HG02981 (cell line): ENCODE data around the gene ARRB2.
"Not testable (repeated sequence)": the region's sequence is repeated elsewhere in the genome, so short reads cannot be mapped to it uniquely, and the experiment has no call there.

Source experiments
- ATAC-seq: cut with Tn5 transposase; IDR thresholded peaks from one replicate; pipeline ENCODE4 v1.9.1; 2021; ENCODE audit warnings: mild to moderate bottlenecking, moderate library complexity; ENCODE audit not compliant: unreplicated experiment

The ARRB2 gene

DNA sequence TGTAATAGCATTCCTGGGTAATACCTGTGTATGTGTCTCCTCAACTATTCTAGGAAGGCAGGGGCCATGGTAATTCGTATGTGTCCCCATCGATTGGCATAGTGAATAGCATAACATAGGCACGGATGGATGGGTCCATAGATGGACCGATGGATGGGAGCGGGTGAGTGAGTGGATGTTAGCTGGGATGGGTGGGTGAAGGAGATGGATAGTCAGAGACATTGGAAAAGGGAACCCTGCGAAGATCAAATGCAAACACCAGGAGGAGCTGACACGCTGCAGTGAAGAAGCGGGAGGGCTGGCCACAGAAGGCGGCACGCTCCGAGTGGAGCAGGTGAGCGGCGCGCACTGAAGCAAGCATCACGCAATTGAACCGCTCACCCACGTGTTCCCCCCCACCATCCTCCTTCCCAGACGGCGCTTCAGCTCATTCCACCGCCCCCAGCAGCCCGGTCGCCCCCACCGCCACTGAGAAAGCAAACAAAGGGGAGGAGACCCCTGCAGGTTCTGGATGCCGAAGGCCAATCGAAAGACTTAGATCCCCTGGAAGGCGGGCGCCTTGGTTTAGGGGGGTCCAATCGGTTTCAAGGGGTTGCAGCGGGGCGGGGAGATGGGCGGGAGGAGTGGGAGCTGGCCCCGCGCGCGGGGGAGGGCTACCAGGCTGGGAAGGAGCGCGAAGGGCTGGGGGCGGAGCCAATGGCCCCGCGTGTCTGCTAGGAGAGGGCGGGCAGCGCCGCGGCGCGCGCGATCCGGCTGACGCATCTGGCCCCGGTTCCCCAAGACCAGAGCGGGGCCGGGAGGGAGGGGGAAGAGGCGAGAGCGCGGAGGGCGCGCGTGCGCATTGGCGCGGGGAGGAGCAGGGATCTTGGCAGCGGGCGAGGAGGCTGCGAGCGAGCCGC is at the start of gene ARRB2:
TSS of gene ARRB2 (plus strand) at position 839 of the 899 bp plus-strand sequence. CDS start 90 bp downstream, outside the sequence.
- peak; percentile 76 for ATAC-seq

GRCh38 chr17:4663711-4664110 is 46.7 kb upstream of the ARRB2 start:
- ATAC-seq = no peak

DNA sequence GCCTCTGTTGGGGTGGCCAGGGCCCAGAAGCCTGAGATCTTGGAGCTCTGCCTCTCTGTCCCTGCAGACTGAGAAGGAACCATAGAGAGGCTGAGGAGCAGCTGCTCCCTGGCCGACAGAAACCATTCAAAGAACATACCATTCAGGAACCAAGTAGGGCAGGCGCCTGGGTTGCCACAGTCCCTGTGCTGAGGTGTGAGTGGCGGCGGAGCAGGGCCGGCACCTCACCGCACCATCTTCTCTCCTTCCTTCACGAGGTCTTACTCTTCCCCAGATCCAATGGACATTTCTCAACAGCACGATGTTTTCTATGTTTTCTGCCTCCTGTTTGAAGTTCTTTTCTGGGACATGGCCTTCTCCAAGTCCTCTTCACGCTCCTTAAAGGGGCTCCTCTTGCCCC is 46.2 kb upstream of the ARRB2 start:
- ATAC-seq = no peak

DNA sequence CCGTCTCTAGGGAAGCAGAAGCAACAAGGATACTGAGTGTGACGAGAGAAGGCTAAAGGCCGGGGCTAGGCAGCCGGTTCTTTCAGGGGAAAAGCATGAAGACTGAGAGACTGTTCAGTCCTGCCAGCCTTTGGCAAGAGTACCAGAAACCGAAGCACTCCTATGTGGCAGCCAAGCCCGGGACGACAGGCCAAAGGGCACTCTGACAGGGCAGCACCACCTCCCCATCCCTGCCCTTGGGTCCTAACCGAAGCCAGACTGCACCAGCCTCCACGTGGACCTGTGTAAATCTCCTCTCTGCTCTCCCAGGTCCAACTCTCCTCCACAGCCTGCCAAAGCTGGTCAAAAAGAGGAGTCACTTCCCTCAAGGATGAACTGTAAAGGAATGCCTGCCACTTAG is 45.4 kb upstream of the ARRB2 start:
- ATAC-seq = no peak

GRCh38 chr17:4666296-4666695 is 44.1 kb upstream of the ARRB2 start:
- no peak for ATAC-seq

- ATAC-seq = no peak
Observed at GRCh38 chr17:4667166-4667565, 43.3 kb upstream of the ARRB2 start.

- ATAC-seq = no peak
Observed at GRCh38 chr17:4672055-4672630, 38.3 kb upstream of the ARRB2 start.

- no peak for ATAC-seq
Observed at GRCh38 chr17:4672751-4673150, 37.7 kb upstream of the ARRB2 start.

- no peak for ATAC-seq
Observed at GRCh38 chr17:4673169-4673568, 37.3 kb upstream of the ARRB2 start.

DNA sequence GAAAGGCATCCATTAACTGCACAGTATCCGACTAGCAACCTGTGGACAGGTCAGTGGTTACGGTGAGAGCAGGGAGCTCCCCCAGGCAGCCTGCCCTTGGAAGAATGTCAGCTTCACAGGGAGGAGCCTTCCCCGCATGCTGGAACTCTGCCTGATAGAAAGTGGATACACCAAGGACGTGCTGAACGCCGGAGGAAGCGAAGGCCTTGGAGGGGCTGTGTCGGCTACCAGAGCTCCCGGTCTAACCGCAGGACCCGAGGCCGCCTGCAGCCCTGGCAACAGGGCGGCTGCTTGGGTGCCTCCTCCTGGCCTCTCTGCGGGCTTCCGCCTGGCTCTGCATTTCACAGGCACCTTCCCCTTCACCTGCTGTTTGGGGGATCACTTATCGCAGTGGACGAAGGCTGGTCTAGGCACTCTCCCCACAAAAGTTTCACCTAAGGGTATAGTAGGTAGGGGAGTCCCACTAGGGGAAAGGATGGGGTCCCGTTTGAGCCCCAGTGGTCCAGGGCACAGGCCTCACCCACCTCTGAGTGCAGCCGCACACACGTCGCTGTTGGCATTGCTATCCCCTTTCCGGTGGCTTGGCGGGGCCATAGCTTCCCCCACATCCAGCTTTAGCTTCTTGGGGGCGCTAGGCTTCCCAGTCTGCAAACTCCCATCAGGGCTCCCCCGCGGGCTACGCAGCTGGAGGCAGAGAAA is 36.3 kb upstream of the ARRB2 start:
- no peak for ATAC-seq

DNA sequence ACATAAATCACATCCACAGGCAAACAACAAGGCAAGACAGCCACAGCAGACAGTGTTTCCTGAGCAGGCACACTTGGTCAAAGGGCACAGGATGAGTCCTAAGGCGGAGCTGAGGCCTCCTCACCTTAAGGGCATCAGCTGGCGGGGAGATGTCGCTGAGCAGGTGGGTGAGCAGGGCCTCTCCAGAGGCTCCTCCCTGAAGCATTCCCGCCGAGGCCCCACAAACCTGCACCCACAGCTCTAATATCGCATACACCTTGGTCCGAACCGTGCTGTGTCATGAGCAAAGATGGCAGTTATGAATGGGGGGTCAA is 35.8 kb upstream of the ARRB2 start:
- no peak for ATAC-seq

DNA sequence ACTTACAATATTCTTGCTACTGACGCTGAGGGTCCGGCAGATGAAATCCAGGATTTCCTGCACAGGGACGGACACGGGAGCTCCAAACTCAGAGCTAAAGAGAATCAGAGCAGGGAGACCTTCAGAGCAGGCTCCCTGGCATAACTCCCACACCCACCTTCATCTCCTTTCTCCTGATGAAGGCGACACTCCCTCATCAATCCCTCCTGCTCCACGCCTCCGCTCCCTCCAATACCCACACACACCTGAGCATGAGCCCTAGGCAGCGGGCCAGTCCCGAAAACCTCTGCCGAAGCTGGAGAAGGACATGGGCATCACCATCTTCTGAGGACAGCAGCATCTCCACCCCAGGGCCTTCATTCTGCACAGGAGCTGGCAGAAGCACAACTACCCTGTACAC is 34.6 kb upstream of the ARRB2 start:
- ATAC-seq = no peak

DNA sequence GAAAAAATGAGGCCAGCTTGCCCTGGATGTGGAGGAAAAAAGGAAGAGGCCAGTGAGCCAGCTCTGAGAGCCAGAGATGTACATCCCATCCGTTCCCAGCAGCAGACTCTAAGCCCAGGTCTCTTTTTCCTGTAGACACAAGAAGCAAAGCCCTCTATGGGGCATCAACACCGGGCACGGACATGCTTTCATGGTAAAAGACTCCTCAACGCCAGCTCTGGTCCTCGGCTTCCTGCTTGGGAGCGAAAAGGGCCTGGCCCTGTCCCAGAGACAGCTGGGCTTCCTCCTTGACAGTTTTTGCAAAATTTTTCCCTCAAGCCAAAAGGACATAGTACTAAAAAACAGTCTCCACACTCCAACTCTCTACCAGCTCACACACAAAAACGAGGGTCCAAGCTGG is 33.6 kb upstream of the ARRB2 start:
- ATAC-seq = no peak

- no peak for ATAC-seq
Observed at GRCh38 chr17:4678448-4679026, 31.9 kb upstream of the ARRB2 start.

DNA sequence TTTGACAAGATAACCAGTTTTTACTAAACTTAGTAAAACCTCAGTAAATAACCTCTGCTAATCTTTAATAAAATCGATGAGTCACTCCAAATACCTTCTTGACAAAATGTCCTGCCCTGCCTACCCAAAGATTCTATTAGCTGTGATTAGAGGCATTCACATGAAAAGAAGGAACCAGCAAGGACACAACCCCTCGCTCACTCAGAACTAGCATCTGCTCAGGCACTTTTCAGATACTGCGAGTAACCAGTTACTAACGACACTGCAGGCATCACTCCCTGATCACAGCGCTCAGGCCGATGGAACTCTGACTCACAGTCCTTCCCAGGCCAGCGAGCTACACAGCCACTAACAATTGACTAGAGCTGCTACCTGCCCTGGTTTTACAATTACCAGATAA is 30.8 kb upstream of the ARRB2 start:
- no peak for ATAC-seq

GRCh38 chr17:4683739-4684138 is 26.7 kb upstream of the ARRB2 start:
- ATAC-seq = not testable (repeated sequence)

GRCh38 chr17:4689872-4690271 is 20.6 kb upstream of the ARRB2 start:
- not testable (repeated sequence) for ATAC-seq

GRCh38 chr17:4690745-4691144 is 19.7 kb upstream of the ARRB2 start:
- ATAC-seq = no peak

DNA sequence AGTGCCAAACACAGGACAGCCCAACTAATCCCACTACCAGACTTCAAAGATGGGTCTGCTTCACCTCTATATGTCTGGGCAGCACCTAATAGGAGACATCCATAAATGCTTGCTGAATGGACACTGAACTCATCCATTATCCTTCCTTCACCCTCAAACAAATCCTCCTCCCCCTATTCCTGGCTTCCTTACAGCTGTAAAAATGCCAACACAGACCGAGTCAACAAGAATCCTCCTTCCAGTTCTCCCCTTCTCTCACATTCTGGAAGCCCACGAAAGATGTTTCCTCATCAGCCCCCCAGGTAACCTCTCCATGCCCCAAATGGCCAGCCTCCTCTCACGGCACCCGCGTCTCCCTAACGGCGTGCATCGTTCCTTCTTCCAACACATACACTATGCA is 18.7 kb upstream of the ARRB2 start:
- no peak for ATAC-seq

GRCh38 chr17:4693416-4693815 is 17.0 kb upstream of the ARRB2 start:
- ATAC-seq = no peak

GRCh38 chr17:4696437-4696805 is 14.0 kb upstream of the ARRB2 start:
- no peak for ATAC-seq
